EL (cell line): ENCODE measurements around the gene ERGIC1.
A peak's percentile ranks its signal among the peaks of the same experiment; 100 is the strongest.

Experiments
- DNase-seq: peaks from one replicate; pipeline ENCODE4 v3.0.0-alpha.2; 2016

Gene ERGIC1

GRCh38 chr5:172926796-172927195 lies 92.7 kb downstream of the ERGIC1 start:
- no peak for DNase-seq

GRCh38 chr5:172929371-172929838 lies 95.4 kb downstream of the ERGIC1 start:
- peak; percentile 94 for DNase-seq

GRCh38 chr5:172931001-172931536 lies 97.0 kb downstream of the ERGIC1 start:
- DNase-seq = peak; percentile 93

GRCh38 chr5:172932313-172933017 lies 98.4 kb downstream of the ERGIC1 start:
- peak; percentile 69 for DNase-seq

GRCh38 chr5:172933238-172933637 lies 99.2 kb downstream of the ERGIC1 start:
- DNase-seq = no peak

GRCh38 chr5:172935096-172935495 lies 101.0 kb downstream of the ERGIC1 start:
- DNase-seq = no peak

- no peak for DNase-seq
Measured at GRCh38 chr5:172936401-172936800, 102.3 kb downstream of the ERGIC1 start.

- DNase-seq = peak; percentile 53
Measured at GRCh38 chr5:172939071-172939470, 105.0 kb downstream of the ERGIC1 start.

GRCh38 chr5:172939611-172940267 lies 105.7 kb downstream of the ERGIC1 start:
- no peak for DNase-seq

- DNase-seq = no peak
Measured at GRCh38 chr5:172940268-172941066, 106.4 kb downstream of the ERGIC1 start.

- DNase-seq = no peak
Measured at GRCh38 chr5:172941067-172941516, 107.0 kb downstream of the ERGIC1 start.

- DNase-seq = no peak
Measured at GRCh38 chr5:172942556-172942955, 108.5 kb downstream of the ERGIC1 start.

- peak; percentile 93 for DNase-seq
Measured at GRCh38 chr5:172943283-172943841, 109.3 kb downstream of the ERGIC1 start.

GRCh38 chr5:172943906-172944305 lies 109.9 kb downstream of the ERGIC1 start:
- DNase-seq = no peak

- DNase-seq = no peak
Measured at GRCh38 chr5:172944741-172945140, 110.7 kb downstream of the ERGIC1 start.

- no peak for DNase-seq
Measured at GRCh38 chr5:172945151-172945550, 111.1 kb downstream of the ERGIC1 start.

GRCh38 chr5:172946146-172946545 lies 112.1 kb downstream of the ERGIC1 start:
- no peak for DNase-seq

- DNase-seq = no peak
Measured at GRCh38 chr5:172949426-172949825, 115.4 kb downstream of the ERGIC1 start.

GRCh38 chr5:172950176-172950965 lies 116.3 kb downstream of the ERGIC1 start:
- DNase-seq = no peak

- DNase-seq = no peak
Measured at GRCh38 chr5:172951371-172952033, 117.5 kb downstream of the ERGIC1 start.

GRCh38 chr5:172952034-172952511 lies 118.0 kb downstream of the ERGIC1 start:
- DNase-seq = peak; percentile 86
